ENCODE results near the gene B4GALNT4. TPM values are rescaled to one million over a fixed set of nuclear protein-coding genes. Genes with fewer than 3 reads are reported as not detected.

The B4GALNT4 gene
- total RNA-seq, 1 donor from 2014 or later: 39.1 TPM

DNA sequence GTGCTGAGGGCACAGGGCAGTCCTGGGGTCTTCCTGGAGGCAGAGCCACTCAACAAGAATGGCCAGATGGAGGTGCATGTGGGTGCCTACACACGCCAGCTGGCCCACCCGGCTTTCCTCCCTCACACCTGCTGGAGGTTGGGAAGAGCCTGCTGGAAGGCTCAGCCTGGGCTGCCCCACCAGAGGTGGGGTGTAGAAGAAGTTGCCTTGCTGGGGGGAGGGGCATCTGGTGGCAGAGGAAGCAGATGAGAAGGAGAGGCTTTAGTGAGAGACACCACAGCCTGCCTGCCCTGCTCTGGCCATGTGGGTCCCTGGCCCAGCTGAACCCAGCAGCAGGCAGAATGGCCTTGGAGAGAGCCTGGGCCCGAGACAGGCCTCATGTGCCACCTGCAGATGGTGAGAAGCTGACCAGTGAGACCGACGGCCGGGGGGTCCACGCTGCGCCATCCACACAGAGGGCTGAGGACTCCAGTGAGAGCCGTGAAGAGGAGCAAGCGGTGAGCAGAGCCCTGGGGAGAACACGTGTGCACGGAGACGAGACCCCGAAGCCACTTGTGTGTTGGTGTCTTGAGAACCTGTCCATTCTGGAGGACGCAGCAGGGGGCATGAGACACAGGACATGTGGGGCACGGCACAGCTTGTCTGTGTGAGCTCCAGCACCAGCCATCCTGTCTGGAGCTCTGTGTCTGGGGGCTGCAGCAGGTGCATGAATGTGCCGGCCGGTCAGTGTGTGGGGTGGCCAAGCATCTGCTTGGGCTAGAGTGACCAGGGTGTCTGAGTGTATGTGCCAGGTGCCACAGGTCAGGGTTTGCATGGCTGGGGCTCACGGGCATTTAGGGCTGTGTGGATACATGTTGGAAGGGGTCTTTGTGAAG lies 2.7 kb downstream of the B4GALNT4 start:
- Mint-ChIP-seq H3K27ac (ENCODE audit: unreplicated experiment) (no peak overlapping the region), H3K4me3 (ENCODE audit: unreplicated experiment) (no peak overlapping the region), H3K27me3 (ENCODE audit: low read depth) (peaks cover 4% of the 10 kb centered on the region), H3K4me1 (ENCODE audit: low read depth) (peaks cover 20% of the 10 kb centered on the region), H3K9me3 (ENCODE audit: low read depth) (no peaks in the 10 kb centered on the region), H3K36me3 (ENCODE audit: low read depth) (no peaks in the 10 kb centered on the region)
- DNase-seq (ENCODE audit: low spot score): peak; percentile 82
- TF ChIP-seq, protein P1, sequence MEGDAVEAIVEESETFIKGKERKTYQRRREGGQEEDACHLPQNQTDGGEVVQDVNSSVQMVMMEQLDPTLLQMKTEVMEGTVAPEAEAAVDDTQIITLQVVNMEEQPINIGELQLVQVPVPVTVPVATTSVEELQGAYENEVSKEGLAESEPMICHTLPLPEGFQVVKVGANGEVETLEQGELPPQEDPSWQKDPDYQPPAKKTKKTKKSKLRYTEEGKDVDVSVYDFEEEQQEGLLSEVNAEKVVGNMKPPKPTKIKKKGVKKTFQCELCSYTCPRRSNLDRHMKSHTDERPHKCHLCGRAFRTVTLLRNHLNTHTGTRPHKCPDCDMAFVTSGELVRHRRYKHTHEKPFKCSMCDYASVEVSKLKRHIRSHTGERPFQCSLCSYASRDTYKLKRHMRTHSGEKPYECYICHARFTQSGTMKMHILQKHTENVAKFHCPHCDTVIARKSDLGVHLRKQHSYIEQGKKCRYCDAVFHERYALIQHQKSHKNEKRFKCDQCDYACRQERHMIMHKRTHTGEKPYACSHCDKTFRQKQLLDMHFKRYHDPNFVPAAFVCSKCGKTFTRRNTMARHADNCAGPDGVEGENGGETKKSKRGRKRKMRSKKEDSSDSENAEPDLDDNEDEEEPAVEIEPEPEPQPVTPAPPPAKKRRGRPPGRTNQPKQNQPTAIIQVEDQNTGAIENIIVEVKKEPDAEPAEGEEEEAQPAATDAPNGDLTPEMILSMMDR (IDR thresholded peaks at IDR 0.05): no peak

DNA sequence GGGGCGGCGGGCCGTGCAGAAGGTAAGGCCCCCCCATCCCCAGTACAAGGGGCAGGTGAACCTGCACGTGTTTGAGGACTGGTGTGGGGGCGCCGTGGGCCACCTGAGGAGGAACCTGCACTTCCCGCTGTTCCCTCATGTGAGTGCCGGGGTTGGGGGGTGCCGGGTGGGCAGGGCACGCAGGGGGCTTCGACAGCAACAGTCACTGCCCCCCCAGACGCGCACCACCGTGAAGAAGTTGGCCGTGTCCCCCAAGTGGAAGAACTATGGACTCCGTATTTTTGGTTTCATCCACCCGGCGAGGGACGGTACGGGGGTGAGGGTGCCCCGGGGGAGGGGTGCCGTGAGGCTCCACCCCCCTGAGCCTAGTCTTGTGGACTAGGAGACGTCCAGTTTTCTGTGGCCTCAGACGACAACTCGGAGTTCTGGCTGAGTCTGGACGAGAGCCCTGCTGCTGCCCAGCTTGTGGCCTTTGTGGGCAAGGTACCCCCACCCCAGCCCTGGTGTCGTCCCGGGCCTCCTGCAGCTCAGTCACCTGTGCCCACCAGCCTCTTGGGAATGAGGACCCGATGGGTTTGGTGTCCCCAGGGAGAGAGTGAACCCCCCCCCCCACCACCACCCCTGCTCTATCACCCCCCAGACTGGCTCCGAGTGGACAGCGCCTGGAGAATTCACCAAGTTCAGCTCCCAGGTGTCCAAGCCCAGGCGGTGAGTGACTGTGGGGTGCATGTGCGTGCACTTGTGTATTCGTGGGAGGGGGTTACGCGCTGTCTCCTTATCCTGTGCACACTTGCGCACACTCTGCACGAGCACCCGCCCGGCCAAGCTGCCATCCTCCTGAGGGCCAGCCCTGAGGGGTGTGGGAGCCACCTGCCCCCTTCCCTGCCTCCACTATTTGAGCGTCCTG lies 3.8 kb downstream of the B4GALNT4 start:
- Mint-ChIP-seq H3K36me3 (ENCODE audit: low read depth) (peaks cover 5% of the 10 kb centered on the region), H3K4me3 (ENCODE audit: unreplicated experiment) (no peak overlapping the region), H3K27ac (ENCODE audit: unreplicated experiment) (no peak overlapping the region), H3K4me1 (ENCODE audit: low read depth) (peaks cover 17% of the 10 kb centered on the region), H3K27me3 (ENCODE audit: low read depth) (no peaks in the 10 kb centered on the region), H3K9me3 (ENCODE audit: low read depth) (no peaks in the 10 kb centered on the region)
- TF ChIP-seq, protein P1 (IDR thresholded peaks at IDR 0.05): no peak
- peak; percentile 91 for DNase-seq (ENCODE audit: low spot score)

DNA sequence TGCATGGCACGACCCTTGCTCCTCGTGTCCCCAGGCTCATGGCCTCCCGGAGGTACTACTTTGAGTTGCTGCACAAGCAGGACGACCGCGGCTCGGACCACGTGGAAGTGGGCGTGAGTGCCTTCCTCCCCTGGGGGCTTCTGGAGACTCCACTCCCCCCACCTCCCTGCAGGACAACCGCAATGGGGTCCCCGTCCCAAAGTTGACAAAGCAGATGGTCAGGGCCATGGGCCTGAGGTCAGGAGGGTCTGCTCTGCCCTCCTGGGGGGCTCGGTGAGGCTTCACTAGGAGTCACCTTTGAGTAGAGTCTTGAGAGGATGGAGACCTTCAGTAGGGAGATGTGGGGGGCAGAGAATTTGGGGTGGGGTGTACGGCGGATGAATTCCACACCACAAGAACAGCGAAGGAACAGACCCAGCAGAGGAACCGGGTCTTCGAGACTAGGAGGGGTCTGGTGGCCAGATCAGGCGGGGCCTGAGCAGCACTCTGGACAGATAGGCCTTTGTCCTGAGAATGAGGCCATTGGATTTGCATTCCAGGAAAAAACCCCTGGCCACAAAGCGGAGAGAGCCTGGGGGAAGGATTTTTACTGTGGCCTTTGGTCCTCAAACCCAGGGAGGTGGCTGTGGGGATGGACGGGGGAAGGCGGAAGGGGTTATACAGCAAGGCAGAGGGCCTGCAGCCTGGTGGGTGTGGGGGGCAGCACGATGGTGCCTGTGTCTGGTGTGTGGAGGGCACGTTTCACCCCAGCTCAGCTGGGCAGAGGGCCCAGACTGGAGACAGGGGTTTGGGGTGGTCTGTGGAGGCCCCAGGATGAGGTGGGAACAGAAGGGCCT lies 4.6 kb downstream of the B4GALNT4 start:
- H3K9me3 Mint-ChIP-seq (ENCODE audit: low read depth): no peaks in the 10 kb centered on the region
- no peaks in the 10 kb centered on the region for H3K27me3 Mint-ChIP-seq (ENCODE audit: low read depth)
- peaks cover 6% of the 10 kb centered on the region for H3K36me3 Mint-ChIP-seq (ENCODE audit: low read depth)
- peak; percentile 82 for DNase-seq (ENCODE audit: low spot score)
- no peak overlapping the region for H3K4me3 Mint-ChIP-seq (ENCODE audit: unreplicated experiment)
- no peak overlapping the region for H3K27ac Mint-ChIP-seq (ENCODE audit: unreplicated experiment)
- TF ChIP-seq, protein P1 (IDR thresholded peaks at IDR 0.05): no peak
- H3K4me1 Mint-ChIP-seq (ENCODE audit: low read depth): peaks cover 11% of the 10 kb centered on the region

DNA sequence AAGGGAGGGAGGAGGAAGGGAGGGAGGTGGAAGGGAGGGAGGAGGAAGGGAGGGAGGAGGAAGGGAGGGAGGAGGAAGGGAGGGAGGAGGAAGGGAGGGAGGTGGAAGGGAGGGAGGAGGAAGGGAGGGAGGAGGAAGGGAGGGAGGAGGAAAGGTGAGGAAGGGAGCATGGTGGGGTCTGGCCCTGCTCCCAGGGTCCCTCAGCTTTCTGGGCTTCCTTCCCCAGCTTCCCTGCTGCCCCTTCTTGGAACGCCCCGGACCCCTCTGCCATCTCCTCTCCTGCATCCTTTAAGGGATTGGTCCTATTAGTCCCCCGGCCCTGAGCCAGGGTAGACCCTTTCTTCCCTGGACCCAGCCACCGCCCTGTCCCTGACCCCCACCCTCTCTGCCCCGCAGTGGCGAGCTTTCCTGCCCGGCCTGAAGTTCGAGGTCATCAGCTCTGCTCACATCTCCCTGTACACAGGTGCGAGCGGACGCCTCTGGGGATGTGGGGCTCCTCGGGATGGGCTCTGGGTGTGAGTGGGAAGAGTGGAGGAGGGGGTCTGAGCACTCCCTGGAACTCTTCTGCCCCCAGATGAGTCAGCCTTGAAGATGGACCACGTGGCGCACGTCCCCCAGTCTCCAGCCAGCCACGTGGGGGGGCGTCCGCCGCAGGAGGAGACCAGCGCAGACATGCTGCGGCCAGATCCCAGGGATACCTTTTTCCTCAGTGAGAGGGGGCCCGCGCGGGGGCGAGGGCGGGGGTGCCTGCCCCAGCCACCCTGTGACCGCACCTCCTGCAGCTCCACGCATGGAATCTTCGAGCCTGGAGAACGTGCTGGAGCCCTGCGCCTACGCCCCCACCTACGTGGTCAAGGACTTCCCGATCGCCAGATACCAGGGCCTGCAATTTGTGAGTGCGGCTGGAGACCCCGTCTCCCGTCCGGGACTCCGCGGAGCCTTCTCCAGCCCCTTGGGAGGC lies 6.0 kb downstream of the B4GALNT4 start:
- Mint-ChIP-seq H3K36me3 (ENCODE audit: low read depth) (peaks cover 6% of the 10 kb centered on the region), H3K27me3 (ENCODE audit: low read depth) (no peaks in the 10 kb centered on the region), H3K27ac (ENCODE audit: unreplicated experiment) (no peak overlapping the region), H3K9me3 (ENCODE audit: low read depth) (no peaks in the 10 kb centered on the region), H3K4me3 (ENCODE audit: unreplicated experiment) (no peak overlapping the region), H3K4me1 (ENCODE audit: low read depth) (peaks cover 7% of the 10 kb centered on the region)
- TF ChIP-seq, protein P1 (IDR thresholded peaks at IDR 0.05): no peak
- DNase-seq (ENCODE audit: low spot score): no peak
